Measurements from ENCODE around the gene FLT1. TPM values are rescaled to one million over a fixed set of nuclear protein-coding genes. Genes with fewer than 3 reads are reported as not detected.

The FLT1 gene
- total and polyA plus RNA-seq, 11 donors: 13.1 to 73.2 (median 41.1) TPM

- peaks cover 0 to 36% (median 0%) of the 10 kb centered on the region in 9 donors for H3K36me3 ChIP-seq
- TF ChIP-seq POLR2A (IDR thresholded peaks at IDR 0.05): no peak
- peak; percentile 67 to 91 (median 79) for TF ChIP-seq CTCF (IDR thresholded peaks at IDR 0.05)
- ATAC-seq: peak; percentile 72 to 88 (median 81)
- no peaks in the 10 kb centered on the region for H3K9me3 ChIP-seq
- peaks cover 4 to 55% (median 25%) of the 10 kb centered on the region in 12 donors for H3K4me1 ChIP-seq
- intact Hi-C loops (cut with DNase I): loop anchor here (1.0 to 10.0 kb wide), 13 partner anchors 78 to 473 kb away; partner anchors contain the start of gene FLT1 (in 2 of the 10)
- peak overlapping the region in 1 of 12 donors; percentile 11 for H3K4me3 ChIP-seq
- H3K27me3 ChIP-seq: no peaks in the 10 kb centered on the region
- peak in 4 of 5 donors; percentile 50 to 70 (median 62) for DNase-seq
- peak overlapping the region in 11 of 12 donors; percentile 10 to 82 (median 63) for H3K27ac ChIP-seq
- 15 to 27% (median 26%) methylated on average over 4 of the region's 4 CpGs for WGBS, 4 donors
These were observed 170.6 kb downstream of the FLT1 start for GRCh38 chr13:28324181-28324789.

GRCh38 chr13:28322256-28322905 lies 172.5 kb downstream of the FLT1 start:
- WGBS, 4 donors: 52 to 67% (median 61%) methylated on average over 11 of the region's 11 CpGs
- Histone ChIP-seq H3K27me3 (no peaks in the 10 kb centered on the region), H3K4me3 (no peak overlapping the region), H3K9me3 (no peaks in the 10 kb centered on the region), H3K27ac (peak overlapping the region in 4 of 12 donors; percentile 10 to 43 (median 26)), H3K36me3 (peaks cover 0 to 39% (median 5%) of the 10 kb centered on the region in 9 donors), H3K4me1 (peaks cover 4 to 62% (median 25%) of the 10 kb centered on the region in 12 donors)
- DNase-seq: no peak
- intact Hi-C loops (cut with DNase I): loop anchor here in 8 of 10 donors (2.0 to 10.0 kb wide), 11 partner anchors 80 to 475 kb away; partner anchors contain the start of gene FLT1 (in 2 of the 8)
- ATAC-seq: no peak
- TF ChIP-seq CTCF (IDR thresholded peaks at IDR 0.05) (no peak), POLR2A (IDR thresholded peaks at IDR 0.05) (no peak)

- no peak for TF ChIP-seq POLR2A (IDR thresholded peaks at IDR 0.05)
- no peak for TF ChIP-seq CTCF (IDR thresholded peaks at IDR 0.05)
- Histone ChIP-seq H3K4me3 (no peak overlapping the region), H3K27me3 (no peaks in the 10 kb centered on the region), H3K4me1 (peaks cover 4 to 62% (median 27%) of the 10 kb centered on the region in 12 donors), H3K9me3 (no peaks in the 10 kb centered on the region), H3K27ac (peak overlapping the region in 3 of 12 donors; percentile 18 to 43 (median 34)), H3K36me3 (peaks cover 0 to 39% (median 5%) of the 10 kb centered on the region in 9 donors)
- 65 to 83% (median 71%) methylated on average over 2 of the region's 2 CpGs for WGBS, 4 donors
- intact Hi-C loops (cut with DNase I): loop anchor here in 8 of 10 donors (2.0 to 10.0 kb wide), 11 partner anchors 81 to 476 kb away; partner anchors contain the start of gene FLT1 (in 2 of the 8)
- no peak for ATAC-seq
- no peak for DNase-seq
These were observed 173.2 kb downstream of the FLT1 start for GRCh38 chr13:28321756-28322155.

Data from heart left ventricle (tissue), 16 donors.